ENCODE measurements around the gene CDK5.
"Not testable (repeated sequence)": the region's sequence is repeated elsewhere in the genome, so short reads cannot be mapped to it uniquely, and the experiment has no call there.

CDK5 gene

DNA sequence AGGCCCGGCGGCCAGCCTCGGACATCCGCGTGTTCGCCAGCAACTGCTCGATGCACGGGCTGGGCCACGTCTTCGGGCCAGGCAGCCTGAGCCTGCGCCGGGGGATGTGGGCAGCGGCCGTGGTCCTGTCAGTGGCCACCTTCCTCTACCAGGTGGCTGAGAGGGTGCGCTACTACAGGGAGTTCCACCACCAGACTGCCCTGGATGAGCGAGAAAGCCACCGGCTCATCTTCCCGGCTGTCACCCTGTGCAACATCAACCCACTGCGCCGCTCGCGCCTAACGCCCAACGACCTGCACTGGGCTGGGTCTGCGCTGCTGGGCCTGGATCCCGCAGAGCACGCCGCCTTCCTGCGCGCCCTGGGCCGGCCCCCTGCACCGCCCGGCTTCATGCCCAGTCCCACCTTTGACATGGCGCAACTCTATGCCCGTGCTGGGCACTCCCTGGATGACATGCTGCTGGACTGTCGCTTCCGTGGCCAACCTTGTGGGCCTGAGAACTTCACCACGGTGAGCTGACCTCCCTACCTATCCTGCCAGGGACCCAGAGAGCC, 8.7 kb downstream of the CDK5 start:
- TF ChIP-seq POLR2A (IDR thresholded peaks at IDR 0.05; ENCODE audit: low read length) (no peak), GATA1 (IDR thresholded peaks at IDR 0.05; ENCODE audit: low read depth, low read length) (no peak)
- no peak for DNase-seq

- no peak for DNase-seq
- no peak for TF ChIP-seq GATA1 (IDR thresholded peaks at IDR 0.05; ENCODE audit: low read depth, low read length)
- TF ChIP-seq POLR2A (IDR thresholded peaks at IDR 0.05; ENCODE audit: low read length) = no peak
These were observed 9.5 kb downstream of the CDK5 start, which contains the start of gene ASIC3 for GRCh38 chr7:151047976-151048815. Gene ASIC3, plus strand, starts transcription at chr7:151048531. Its CDS starts 355 bp downstream, at chr7:151048886.

DNA sequence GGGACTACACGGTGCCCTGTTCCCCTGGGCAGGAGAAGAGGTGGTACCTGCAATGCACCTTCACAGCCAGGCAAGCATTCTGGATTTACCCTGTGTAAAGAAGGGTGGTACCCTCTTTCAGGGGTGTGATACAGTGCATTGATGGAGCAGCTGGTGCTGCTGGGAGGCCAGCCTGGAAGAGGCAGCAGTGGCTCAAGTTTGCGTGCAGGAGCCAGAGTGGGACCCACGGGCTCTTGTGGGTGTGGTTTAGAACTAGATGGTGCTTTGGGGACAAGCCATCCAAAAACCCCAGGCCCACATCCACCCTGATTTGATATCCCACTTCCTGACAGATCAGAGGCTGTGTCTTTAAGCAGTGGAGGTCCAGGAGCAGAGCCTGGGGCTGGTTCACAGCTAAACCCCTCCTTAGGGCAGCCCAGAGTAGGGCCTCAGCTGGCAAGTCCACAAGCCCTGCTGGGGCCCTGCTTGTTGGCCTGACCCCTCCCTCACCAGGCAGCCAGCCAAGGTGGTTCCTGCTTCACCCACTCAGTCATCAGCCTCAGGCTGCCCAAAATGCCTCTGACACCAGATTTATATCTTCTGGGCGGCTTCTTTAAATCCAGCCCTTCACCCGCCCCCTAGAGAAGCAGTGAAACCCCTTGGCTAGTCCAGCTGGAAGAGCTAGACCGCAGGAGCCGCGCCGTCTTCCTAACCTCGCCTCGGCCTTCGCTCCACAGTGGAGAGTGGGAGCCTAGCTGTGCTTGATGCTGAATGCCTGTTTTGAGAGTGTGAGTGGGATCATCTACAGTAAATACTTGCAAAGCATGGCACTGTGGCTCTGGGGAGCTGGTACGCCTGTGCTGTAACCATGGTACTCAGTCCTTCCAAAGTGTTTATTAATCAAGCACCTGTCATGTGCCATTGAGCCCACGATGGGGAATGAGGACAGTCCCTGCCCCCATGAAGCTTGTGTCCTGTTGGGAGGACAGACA, 10.8 kb downstream of the CDK5 start:
- DNase-seq = peak; percentile 56 to 72
- no peak for TF ChIP-seq POLR2A (IDR thresholded peaks at IDR 0.05; ENCODE audit: low read length)
- no peak for TF ChIP-seq GATA1 (IDR thresholded peaks at IDR 0.05; ENCODE audit: low read depth, low read length)

- DNase-seq = no peak
- no peak for TF ChIP-seq POLR2A (IDR thresholded peaks at IDR 0.05; ENCODE audit: low read length)
- TF ChIP-seq GATA1 (IDR thresholded peaks at IDR 0.05; ENCODE audit: low read depth, low read length) = no peak
These were observed 11.7 kb downstream of the CDK5 start for GRCh38 chr7:151045967-151046366.

- no peak for DNase-seq
- TF ChIP-seq POLR2A (IDR thresholded peaks at IDR 0.05; ENCODE audit: low read length) (no peak), GATA1 (IDR thresholded peaks at IDR 0.05; ENCODE audit: low read depth, low read length) (no peak)
These were observed 12.4 kb downstream of the CDK5 start for GRCh38 chr7:151045262-151045661.

- TF ChIP-seq POLR2A (IDR thresholded peaks at IDR 0.05; ENCODE audit: low read length) (no peak), GATA1 (IDR thresholded peaks at IDR 0.05; ENCODE audit: low read depth, low read length) (no peak)
These were observed 13.7 kb downstream of the CDK5 start for GRCh38 chr7:151043959-151044358.

DNA sequence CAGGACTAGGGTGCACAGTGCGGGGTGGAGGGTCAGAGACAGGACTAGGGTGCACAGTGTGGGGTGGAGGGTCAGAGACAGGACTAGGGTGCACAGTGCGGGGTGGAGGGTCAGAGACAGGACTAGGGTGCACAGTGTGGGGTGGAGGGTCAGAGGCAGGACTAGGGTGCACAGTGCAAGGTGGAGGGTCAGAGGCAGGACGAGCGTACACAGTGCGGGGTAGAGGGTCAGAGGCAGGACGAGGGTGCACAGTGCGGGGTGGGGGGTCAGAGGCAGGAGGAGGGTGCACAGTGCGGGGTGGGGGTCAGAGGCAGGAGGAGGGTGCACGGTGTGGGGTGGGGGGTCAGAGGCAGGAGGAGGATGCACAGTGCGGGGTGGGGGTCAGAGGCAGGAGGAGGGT, 14.2 kb downstream of the CDK5 start:
- not testable (repeated sequence) for DNase-seq

More at GRCh38 chr7:151043959-151044358, 13.7 kb downstream of the CDK5 start:
- no peak for DNase-seq

DNA sequence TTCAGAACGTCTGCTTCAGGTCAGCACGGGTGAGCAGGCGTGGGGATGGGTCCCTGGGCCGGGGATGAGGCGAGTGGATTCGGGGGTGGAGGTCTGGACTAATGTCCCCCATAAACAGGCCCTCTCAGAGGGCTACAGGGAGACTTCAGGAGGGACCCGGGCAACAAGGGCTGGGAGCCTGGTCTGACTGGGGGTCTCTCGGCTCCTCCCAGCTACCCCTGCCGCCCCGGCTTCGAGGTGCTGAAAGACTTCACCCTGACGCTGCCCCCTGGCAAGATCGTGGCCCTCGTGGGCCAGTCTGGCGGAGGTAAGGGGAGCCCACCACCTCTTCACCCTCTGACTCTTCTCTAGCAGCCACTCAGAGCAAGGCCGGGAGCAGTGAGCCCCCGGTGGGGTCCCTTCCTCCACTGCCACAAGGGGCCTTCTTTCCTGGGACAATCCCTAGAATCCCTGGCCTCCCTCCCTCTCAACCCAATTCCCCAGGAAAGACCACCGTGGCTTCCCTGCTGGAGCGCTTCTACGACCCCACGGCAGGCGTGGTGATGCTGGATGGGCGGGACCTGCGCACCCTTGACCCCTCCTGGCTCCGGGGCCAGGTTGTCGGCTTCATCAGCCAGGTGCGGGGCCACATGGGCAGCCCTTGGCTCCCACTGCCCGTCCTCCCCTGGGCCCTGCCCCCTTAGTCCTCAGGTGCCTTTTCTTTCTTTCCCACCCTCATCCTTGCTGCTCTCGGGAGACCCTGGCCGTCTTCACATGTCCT, 16.9 kb downstream of the CDK5 start:
- TF ChIP-seq POLR2A (IDR thresholded peaks at IDR 0.05; ENCODE audit: low read length) = no peak
- no peak for DNase-seq

GRCh38 chr7:151039850-151040548, 17.7 kb downstream of the CDK5 start:
- DNase-seq = peak in 1 of 2 experiments; percentile 82
- no peak for TF ChIP-seq POLR2A (IDR thresholded peaks at IDR 0.05; ENCODE audit: low read length)
- TF ChIP-seq GATA1 (IDR thresholded peaks at IDR 0.05; ENCODE audit: low read depth, low read length) = no peak

DNA sequence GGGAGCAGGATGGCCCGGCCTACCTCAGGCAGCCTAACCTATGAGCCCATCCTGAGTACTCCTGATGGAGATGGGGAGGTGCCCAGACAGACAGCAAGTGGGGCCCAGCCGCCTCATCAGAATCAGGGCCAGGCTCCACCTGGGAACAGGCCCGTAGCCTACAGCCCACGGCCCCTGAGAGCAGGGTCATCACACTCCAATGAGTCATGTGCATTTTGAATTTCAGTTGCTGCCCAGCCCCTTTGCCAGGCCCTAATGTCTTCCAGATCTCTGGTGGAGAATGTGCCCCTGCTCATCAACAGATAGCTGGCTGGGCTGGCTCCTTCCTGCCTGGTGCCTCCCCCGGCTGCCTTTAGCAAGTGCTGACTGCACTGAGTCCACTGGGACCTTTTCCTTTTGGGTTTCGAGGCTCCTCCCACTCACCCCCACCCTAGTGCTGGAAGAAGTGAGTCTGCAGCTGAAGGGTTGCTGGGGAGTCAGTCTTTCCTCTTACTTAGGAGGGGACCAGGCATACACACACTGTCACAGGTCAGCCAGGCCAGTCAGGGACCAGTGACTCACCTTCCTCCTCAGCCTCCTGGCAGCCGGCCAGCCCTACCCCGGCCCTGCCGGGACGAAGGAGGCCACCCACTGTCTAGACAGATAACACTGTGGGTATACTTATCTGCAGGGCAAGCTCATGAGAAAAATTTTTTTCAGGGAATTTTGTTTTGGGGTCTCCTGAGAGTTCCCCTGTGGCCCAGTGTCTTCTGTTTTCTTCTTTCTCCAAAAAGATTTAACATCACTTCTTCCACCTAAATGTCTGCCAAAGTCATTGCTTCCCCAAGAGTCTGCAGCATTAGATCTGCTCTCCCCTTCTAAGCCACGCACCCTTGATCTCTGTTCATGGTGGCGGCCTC, 18.5 kb downstream of the CDK5 start:
- DNase-seq = peak; percentile 97

GRCh38 chr7:151035902-151036301, 21.8 kb downstream of the CDK5 start:
- TF ChIP-seq GATA1 (IDR thresholded peaks at IDR 0.05; ENCODE audit: low read depth, low read length) (no peak), POLR2A (IDR thresholded peaks at IDR 0.05; ENCODE audit: low read length) (no peak)

More for the DNA sequence above, 18.5 kb downstream of the CDK5 start:
- peak; percentile 94 for TF ChIP-seq POLR2A (IDR thresholded peaks at IDR 0.05; ENCODE audit: low read length)
- peak; percentile 34 for TF ChIP-seq GATA1 (IDR thresholded peaks at IDR 0.05; ENCODE audit: low read depth, low read length)

More at GRCh38 chr7:151035902-151036301, 21.8 kb downstream of the CDK5 start:
- no peak for DNase-seq

Measured in erythroblast (primary cell).